Upper lobe of right lung (tissue), 1 donor: ENCODE results near the gene SSPN. TPM values are rescaled to one million over a fixed set of nuclear protein-coding genes. Genes with fewer than 3 reads are reported as not detected.
"Not testable (repeated sequence)": the region's sequence is repeated elsewhere in the genome, so short reads cannot be mapped to it uniquely, and the experiment has no call there.

Experiments
- ATAC-seq: fragments of 200-7000 bp; cut with Tn5 transposase; one replicate; pipeline ENCODE4 v1.9.1; 2020; ENCODE audit warnings: mild to moderate bottlenecking, moderate library complexity
- DNase-seq: peaks from one replicate; pipeline ENCODE4 v3.0.0-alpha.2; 2020
- H3K27ac ChIP-seq: fragments of 200-600 bp; one replicate; pipeline ENCODE4 v1.8.0; 2022
- H3K27me3 ChIP-seq: fragments of 200-600 bp; one replicate; pipeline ENCODE4 v1.8.0; 2022; ENCODE audit warnings: mild to moderate bottlenecking
- H3K36me3 ChIP-seq: fragments of 200-600 bp; one replicate; pipeline ENCODE4 v1.8.0; 2022
- H3K4me1 ChIP-seq: fragments of 200-600 bp; one replicate; pipeline ENCODE4 v1.8.0; 2022
- H3K4me3 ChIP-seq: fragments of 200-600 bp; one replicate; pipeline ENCODE4 v1.8.0; 2022; ENCODE audit warnings: mild to moderate bottlenecking
- H3K9me3 ChIP-seq: fragments of 200-600 bp; one replicate; pipeline ENCODE4 v1.8.0; 2022
- intact Hi-C: fragments of 100-400 bp; cut with DNase I; formaldehyde crosslinking; loops from one replicate; pipeline ENCODE4 v1.11.0; 2022
- total RNA-seq: library from RNA; stranded (reverse); fragmentation: NEBNext Ultra II Directional; extraction: Animal tissue kit (Norgen Biotek cat#: 25700); gene quantifications from one replicate; pipeline ENCODE4 v1.2.1, GENCODE V29; 2021
- TF ChIP-seq, protein P1 (sequence below): fragments of 200-600 bp; IDR thresholded peaks from one replicate; pipeline ENCODE4 v1.8.0; 2022; ENCODE audit warnings: antibody characterized with exemption
- donor health status: DM: no; HTN: yes; CAD: no; lungs with severe emphysema.

The SSPN gene
- total RNA-seq, 1 donor from 2014 or later: 15.6 TPM

DNA sequence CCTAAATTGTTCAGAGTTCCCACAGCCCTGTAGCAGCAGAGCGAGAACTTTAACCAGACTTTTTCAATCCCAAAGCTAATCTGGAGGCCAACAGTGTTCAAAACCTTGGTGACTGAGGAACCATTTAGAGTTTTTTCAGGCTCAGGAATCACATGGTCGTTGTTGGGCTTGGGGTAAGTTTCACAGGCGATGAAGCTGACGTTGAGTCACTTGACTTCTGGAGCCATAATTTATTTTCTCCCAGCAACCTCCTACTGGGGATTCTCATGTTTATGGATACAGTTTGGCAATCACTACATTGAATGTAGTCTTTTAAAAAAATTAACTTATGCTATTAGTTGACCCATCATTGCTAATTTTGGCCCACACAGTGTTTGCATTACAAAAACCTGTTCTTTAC lies 34.5 kb downstream of the SSPN start:
- H3K36me3 ChIP-seq: no peaks in the 10 kb centered on the region
- peaks cover 9% of the 10 kb centered on the region for H3K4me1 ChIP-seq
- no peaks in the 10 kb centered on the region for H3K9me3 ChIP-seq
- TF ChIP-seq, protein P1, sequence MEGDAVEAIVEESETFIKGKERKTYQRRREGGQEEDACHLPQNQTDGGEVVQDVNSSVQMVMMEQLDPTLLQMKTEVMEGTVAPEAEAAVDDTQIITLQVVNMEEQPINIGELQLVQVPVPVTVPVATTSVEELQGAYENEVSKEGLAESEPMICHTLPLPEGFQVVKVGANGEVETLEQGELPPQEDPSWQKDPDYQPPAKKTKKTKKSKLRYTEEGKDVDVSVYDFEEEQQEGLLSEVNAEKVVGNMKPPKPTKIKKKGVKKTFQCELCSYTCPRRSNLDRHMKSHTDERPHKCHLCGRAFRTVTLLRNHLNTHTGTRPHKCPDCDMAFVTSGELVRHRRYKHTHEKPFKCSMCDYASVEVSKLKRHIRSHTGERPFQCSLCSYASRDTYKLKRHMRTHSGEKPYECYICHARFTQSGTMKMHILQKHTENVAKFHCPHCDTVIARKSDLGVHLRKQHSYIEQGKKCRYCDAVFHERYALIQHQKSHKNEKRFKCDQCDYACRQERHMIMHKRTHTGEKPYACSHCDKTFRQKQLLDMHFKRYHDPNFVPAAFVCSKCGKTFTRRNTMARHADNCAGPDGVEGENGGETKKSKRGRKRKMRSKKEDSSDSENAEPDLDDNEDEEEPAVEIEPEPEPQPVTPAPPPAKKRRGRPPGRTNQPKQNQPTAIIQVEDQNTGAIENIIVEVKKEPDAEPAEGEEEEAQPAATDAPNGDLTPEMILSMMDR: no peak
- DNase-seq (no peak), ATAC-seq (no peak)
- H3K4me3 ChIP-seq: no peak overlapping the region
- H3K27ac ChIP-seq: no peak overlapping the region
- intact Hi-C loops: no loop called here
- peaks cover 7% of the 10 kb centered on the region for H3K27me3 ChIP-seq

DNA sequence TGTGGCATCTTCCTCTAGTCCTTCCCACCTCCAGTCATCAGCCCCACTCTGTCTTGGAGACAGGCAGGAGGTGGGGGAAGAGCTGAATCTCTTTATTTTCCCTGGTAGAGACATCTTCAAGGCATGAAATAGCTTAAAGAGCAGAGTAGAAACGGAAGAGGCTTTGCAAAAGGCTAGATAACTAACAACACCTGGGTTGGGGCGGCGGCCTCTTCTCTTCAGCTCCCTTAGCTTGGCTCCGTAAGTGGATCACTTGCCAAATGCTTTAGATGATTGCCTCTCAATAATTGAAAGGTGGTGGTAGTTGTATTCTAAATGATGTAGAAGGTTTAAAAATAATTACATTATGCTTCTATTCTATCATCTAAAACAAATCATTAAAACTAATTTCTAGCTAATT lies 36.1 kb downstream of the SSPN start:
- TF ChIP-seq, protein P1: no peak
- no peak overlapping the region for H3K4me3 ChIP-seq
- H3K27ac ChIP-seq: no peak overlapping the region
- H3K36me3 ChIP-seq: no peaks in the 10 kb centered on the region
- H3K27me3 ChIP-seq: no peaks in the 10 kb centered on the region
- no peaks in the 10 kb centered on the region for H3K9me3 ChIP-seq
- H3K4me1 ChIP-seq: peaks cover 7% of the 10 kb centered on the region
- intact Hi-C loops: no loop called here
- no peak for DNase-seq
- no peak for ATAC-seq

DNA sequence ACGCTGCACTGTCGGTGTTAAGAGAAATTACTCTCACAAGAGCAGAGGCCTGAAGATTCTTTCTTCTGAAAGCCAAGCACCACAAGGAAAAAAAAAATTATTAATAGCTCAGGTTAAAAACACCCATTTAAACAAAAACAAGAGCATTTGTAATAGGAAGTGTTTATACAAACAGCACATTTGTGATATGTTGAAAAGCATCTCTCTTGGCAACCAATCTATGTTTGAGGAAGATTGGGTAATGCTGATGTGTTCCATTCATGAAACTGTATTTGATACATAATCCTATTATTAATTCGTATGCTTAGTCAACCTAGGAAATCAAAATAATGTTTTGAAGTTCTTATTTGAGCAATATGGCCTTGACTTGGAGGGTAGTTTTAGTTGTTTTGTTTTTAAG lies 36.5 kb downstream of the SSPN start:
- H3K27me3 ChIP-seq: no peaks in the 10 kb centered on the region
- H3K4me3 ChIP-seq: no peak overlapping the region
- intact Hi-C loops: no loop called here
- DNase-seq (no peak), ATAC-seq (no peak)
- no peaks in the 10 kb centered on the region for H3K36me3 ChIP-seq
- H3K9me3 ChIP-seq: no peaks in the 10 kb centered on the region
- peaks cover 3% of the 10 kb centered on the region for H3K4me1 ChIP-seq
- TF ChIP-seq, protein P1: no peak
- H3K27ac ChIP-seq: no peak overlapping the region

DNA sequence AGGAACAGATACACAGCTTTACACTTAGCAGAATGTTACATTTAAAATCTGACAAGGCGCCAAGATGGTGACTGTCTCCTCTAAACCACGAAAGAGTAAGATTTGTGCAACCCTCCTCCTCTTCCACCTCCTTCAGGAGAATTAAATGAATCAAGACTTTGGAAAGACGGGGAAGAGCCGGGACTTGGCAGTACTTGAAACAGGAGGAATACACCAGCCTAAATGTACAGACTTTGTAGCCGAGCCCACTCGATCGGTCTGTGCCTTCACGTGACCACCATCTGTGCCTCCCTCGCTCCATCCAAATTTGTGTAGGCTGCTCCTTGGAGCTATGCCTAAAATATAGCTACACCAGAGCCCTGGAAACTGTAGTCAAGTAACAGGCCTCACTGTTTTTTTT lies 38.3 kb downstream of the SSPN start:
- intact Hi-C loops: no loop called here
- no peak overlapping the region for H3K27ac ChIP-seq
- no peak overlapping the region for H3K4me3 ChIP-seq
- no peaks in the 10 kb centered on the region for H3K27me3 ChIP-seq
- no peaks in the 10 kb centered on the region for H3K36me3 ChIP-seq
- TF ChIP-seq, protein P1: no peak
- H3K4me1 ChIP-seq: no peaks in the 10 kb centered on the region
- DNase-seq (no peak), ATAC-seq (no peak)
- H3K9me3 ChIP-seq: no peaks in the 10 kb centered on the region

DNA sequence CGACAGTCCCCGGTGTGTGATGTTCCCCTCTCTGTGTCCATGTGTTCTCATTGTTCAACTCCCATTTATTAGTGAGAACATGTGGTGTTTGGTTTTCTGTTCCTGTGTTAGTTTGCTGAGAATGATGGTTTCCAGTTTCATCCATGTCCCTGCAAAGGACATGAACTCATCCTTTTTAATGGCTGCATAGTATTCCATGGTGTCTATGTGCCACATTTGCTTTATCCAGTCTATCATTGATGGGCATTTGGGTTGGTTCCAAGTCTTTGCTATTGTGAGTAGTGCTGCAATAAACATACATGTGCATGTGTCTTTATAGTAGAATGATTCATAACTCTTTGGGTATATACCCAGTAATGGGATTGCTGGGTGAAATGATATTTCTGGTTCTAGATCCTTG lies 40.1 kb downstream of the SSPN start:
- H3K27ac ChIP-seq, H3K4me1 ChIP-seq, H3K27me3 ChIP-seq, H3K4me3 ChIP-seq, H3K9me3 ChIP-seq, intact Hi-C loops, DNase-seq, ATAC-seq, H3K36me3 ChIP-seq: not testable (repeated sequence)

DNA sequence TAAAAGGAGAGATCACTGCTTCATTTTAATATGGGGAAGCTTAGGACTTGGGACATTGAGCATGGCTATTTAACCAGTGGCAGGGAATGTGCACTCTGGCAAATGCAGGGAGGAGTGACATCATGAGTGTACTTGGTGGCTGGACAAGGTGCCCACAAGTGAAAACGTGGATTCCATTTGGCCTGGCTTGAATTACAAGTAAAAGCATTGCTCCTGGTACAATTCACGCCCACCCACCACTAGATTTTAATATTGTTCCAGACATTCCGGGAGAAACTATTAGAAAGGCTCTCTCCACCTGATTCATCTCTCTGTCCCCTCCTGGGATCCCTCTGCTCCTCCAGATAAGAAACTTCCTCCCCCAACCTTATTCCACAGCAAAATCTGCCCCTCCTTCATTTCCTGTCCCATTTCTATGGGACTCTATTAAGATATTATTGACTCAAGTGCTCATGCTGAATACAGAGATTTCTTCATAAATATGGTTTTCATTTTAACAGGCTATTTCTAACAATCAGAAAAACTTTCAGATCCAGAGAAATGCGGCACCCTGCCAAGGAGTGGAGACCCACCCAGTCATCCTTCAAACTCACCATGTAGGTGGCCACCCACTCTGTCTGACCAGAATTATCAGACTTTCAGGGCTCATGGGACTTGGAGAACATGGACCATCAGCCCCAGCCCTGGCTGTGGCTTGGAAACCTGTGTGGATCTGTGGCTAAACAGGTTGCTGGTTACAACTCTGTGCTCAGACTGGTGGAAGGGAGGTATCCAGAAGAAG lies 43.2 kb downstream of the SSPN start:
- Histone ChIP-seq H3K36me3 (no peaks in the 10 kb centered on the region), H3K27me3 (no peaks in the 10 kb centered on the region), H3K27ac (no peak overlapping the region), H3K4me1 (no peaks in the 10 kb centered on the region), H3K9me3 (no peaks in the 10 kb centered on the region), H3K4me3 (no peak overlapping the region)
- DNase-seq (no peak), ATAC-seq (no peak)
- intact Hi-C loops: no loop called here
- TF ChIP-seq, protein P1: no peak
